IMR-90 (cell line): ENCODE data around the gene FOXP4.

Experiments
- CTCF ChIP-seq: conservative IDR thresholded peaks from 2 replicates; pipeline ENCODE4 v1.5.1; 2012; ENCODE audit warnings: mild to moderate bottlenecking, low read depth, low read length, improper control_type of control experiment
- FOS ChIP-seq: fragments of 150-350 bp; IDR thresholded peaks from 2 replicates; pipeline ENCODE4 v1.6.1; 2016; ENCODE audit warnings: low read depth, low read length
- NFE2L2 ChIP-seq: fragments of 150-350 bp; IDR thresholded peaks from 2 replicates; pipeline ENCODE4 v1.6.1; 2016; ENCODE audit warnings: low read depth, mild to moderate bottlenecking, low read length
- POLR2A ChIP-seq: IDR thresholded peaks from 2 replicates; pipeline ENCODE4 v1.6.1; 2012; ENCODE audit warnings: mild to moderate bottlenecking, low read depth, low read length
- RCOR1 ChIP-seq: IDR thresholded peaks from 2 replicates; pipeline ENCODE4 v1.6.1; 2012; ENCODE audit warnings: mild to moderate bottlenecking, low read length, improper control_type of control experiment; ENCODE audit not compliant: insufficient replicate concordance
- USF2 ChIP-seq: fragments of 150-350 bp; IDR thresholded peaks from 2 replicates; pipeline ENCODE4 v1.6.1; 2017; ENCODE audit warnings: mild to moderate bottlenecking, antibody characterized with exemption, low read length, low read depth

GRCh38 chr6:41568202-41568584, 22.0 kb downstream of the FOXP4 start:
- no peak for TF ChIP-seq CTCF
- no peak for TF ChIP-seq POLR2A
- no peak for TF ChIP-seq NFE2L2
- no peak for TF ChIP-seq RCOR1
- no peak for TF ChIP-seq USF2
- no peak for TF ChIP-seq FOS
